Mucosa of rectum (tissue), 2 donors: ENCODE results near the gene SLC12A6.

Experiments used
- H3K27ac ChIP-seq, 2 donors: one replicate each; pipeline ENCODE4 v1.7.0; 2013; ENCODE audit warnings: inconsistent platforms in 2 of 2, low read depth in 2 of 2, low read length in 2 of 2
- H3K27me3 ChIP-seq, 2 donors: one replicate each; pipeline ENCODE4 v1.7.0; 2013; ENCODE audit warnings: low read length in 2 of 2; ENCODE audit not compliant: control insufficient read depth in 2 of 2, insufficient read depth in 2 of 2
- H3K36me3 ChIP-seq, 2 donors: one replicate each; pipeline ENCODE4 v1.7.0; 2013; ENCODE audit warnings: low read length in 2 of 2; ENCODE audit not compliant: control insufficient read depth in 2 of 2, insufficient read depth in 2 of 2
- H3K4me1 ChIP-seq, 2 donors: one replicate each; pipeline ENCODE4 v1.7.0; 2013; ENCODE audit warnings: low read length in 2 of 2, mild to moderate bottlenecking in 1 of 2; ENCODE audit not compliant: control insufficient read depth in 2 of 2, insufficient read depth in 2 of 2
- H3K4me3 ChIP-seq, 2 donors: one replicate each; pipeline ENCODE4 v1.7.0; 2013; ENCODE audit warnings: low read length in 2 of 2
- H3K9ac ChIP-seq, 2 donors: one replicate each; pipeline ENCODE4 v1.7.0; 2013; ENCODE audit warnings: low read length in 2 of 2, low read depth in 1 of 2, mild to moderate bottlenecking in 1 of 2
- H3K9me3 ChIP-seq, 2 donors: one replicate each; pipeline ENCODE4 v1.7.0; 2013; ENCODE audit warnings: low read length in 2 of 2; ENCODE audit not compliant: control insufficient read depth in 2 of 2
- donor health status: healthy.
- donor health status: Normal muscosa, but diverticular disease.

SLC12A6 gene

GRCh38 chr15:34275721-34276120, 61.9 kb downstream of the SLC12A6 start:
- H3K9ac ChIP-seq = no peak overlapping the region
- H3K27me3 ChIP-seq = no peaks in the 10 kb centered on the region
- H3K27ac ChIP-seq = no peak overlapping the region
- H3K4me1 ChIP-seq = no peaks in the 10 kb centered on the region
- no peaks in the 10 kb centered on the region for H3K9me3 ChIP-seq
- H3K4me3 ChIP-seq = no peak overlapping the region
- peaks cover 0 to 2% of the 10 kb centered on the region in 2 donors for H3K36me3 ChIP-seq

GRCh38 chr15:34275154-34275553, 62.4 kb downstream of the SLC12A6 start:
- H3K27me3 ChIP-seq = no peaks in the 10 kb centered on the region
- H3K27ac ChIP-seq = no peak overlapping the region
- no peak overlapping the region for H3K9ac ChIP-seq
- peaks cover 0 to 2% of the 10 kb centered on the region in 2 donors for H3K36me3 ChIP-seq
- H3K4me1 ChIP-seq = no peaks in the 10 kb centered on the region
- H3K9me3 ChIP-seq = no peaks in the 10 kb centered on the region
- H3K4me3 ChIP-seq = no peak overlapping the region

- Histone ChIP-seq H3K4me1 (no peaks in the 10 kb centered on the region), H3K9me3 (no peaks in the 10 kb centered on the region), H3K27ac (no peak overlapping the region), H3K4me3 (no peak overlapping the region), H3K36me3 (peaks cover 0 to 2% of the 10 kb centered on the region in 2 donors), H3K9ac (no peak overlapping the region), H3K27me3 (no peaks in the 10 kb centered on the region)
These were observed 66.1 kb downstream of the SLC12A6 start for GRCh38 chr15:34271493-34271892.

GRCh38 chr15:34266751-34267150, 70.8 kb downstream of the SLC12A6 start:
- H3K4me1 ChIP-seq = no peaks in the 10 kb centered on the region

GRCh38 chr15:34264076-34264475, 73.5 kb downstream of the SLC12A6 start:
- Histone ChIP-seq H3K36me3 (no peaks in the 10 kb centered on the region), H3K9me3 (no peaks in the 10 kb centered on the region), H3K9ac (no peak overlapping the region), H3K4me3 (no peak overlapping the region), H3K4me1 (no peaks in the 10 kb centered on the region), H3K27me3 (no peaks in the 10 kb centered on the region), H3K27ac (no peak overlapping the region)

More at GRCh38 chr15:34266751-34267150, 70.8 kb downstream of the SLC12A6 start:
- Histone ChIP-seq H3K36me3 (peaks cover 0 to 2% of the 10 kb centered on the region in 2 donors), H3K27ac (no peak overlapping the region), H3K4me3 (no peak overlapping the region), H3K27me3 (no peaks in the 10 kb centered on the region), H3K9ac (no peak overlapping the region), H3K9me3 (no peaks in the 10 kb centered on the region)

GRCh38 chr15:34262362-34262761, 75.2 kb downstream of the SLC12A6 start:
- Histone ChIP-seq H3K4me3 (no peak overlapping the region), H3K36me3 (peaks cover 6% of the 10 kb centered on the region in 2 donors), H3K4me1 (no peaks in the 10 kb centered on the region), H3K27ac (no peak overlapping the region), H3K9ac (no peak overlapping the region), H3K9me3 (no peaks in the 10 kb centered on the region), H3K27me3 (no peaks in the 10 kb centered on the region)

GRCh38 chr15:34259566-34259965, 78.0 kb downstream of the SLC12A6 start:
- Histone ChIP-seq H3K27ac (no peak overlapping the region), H3K36me3 (peaks cover 11 to 12% of the 10 kb centered on the region in 2 donors), H3K27me3 (no peaks in the 10 kb centered on the region), H3K4me1 (no peaks in the 10 kb centered on the region), H3K9me3 (no peaks in the 10 kb centered on the region), H3K4me3 (no peak overlapping the region), H3K9ac (no peak overlapping the region)

GRCh38 chr15:34258151-34258550, 79.4 kb downstream of the SLC12A6 start:
- no peak overlapping the region for H3K27ac ChIP-seq
- H3K9ac ChIP-seq = no peak overlapping the region
- H3K27me3 ChIP-seq = no peaks in the 10 kb centered on the region
- no peaks in the 10 kb centered on the region for H3K9me3 ChIP-seq
- peaks cover 23 to 25% of the 10 kb centered on the region in 2 donors for H3K36me3 ChIP-seq
- no peak overlapping the region for H3K4me3 ChIP-seq
- no peaks in the 10 kb centered on the region for H3K4me1 ChIP-seq

GRCh38 chr15:34252545-34252944, 85.0 kb downstream of the SLC12A6 start:
- Histone ChIP-seq H3K9me3 (no peaks in the 10 kb centered on the region), H3K27ac (no peak overlapping the region), H3K9ac (no peak overlapping the region), H3K27me3 (no peaks in the 10 kb centered on the region), H3K4me1 (no peaks in the 10 kb centered on the region), H3K36me3 (peaks cover 37 to 52% of the 10 kb centered on the region in 2 donors), H3K4me3 (no peak overlapping the region)

GRCh38 chr15:34248190-34248589, 89.4 kb downstream of the SLC12A6 start:
- H3K27me3 ChIP-seq = no peaks in the 10 kb centered on the region
- no peaks in the 10 kb centered on the region for H3K9me3 ChIP-seq
- H3K36me3 ChIP-seq = peaks cover 31 to 50% of the 10 kb centered on the region in 2 donors
- no peak overlapping the region for H3K9ac ChIP-seq
- H3K4me3 ChIP-seq = no peak overlapping the region
- H3K27ac ChIP-seq = no peak overlapping the region
- H3K4me1 ChIP-seq = no peaks in the 10 kb centered on the region
